ENCODE measurements around the gene RHEB. TPM values are rescaled to one million over a fixed set of nuclear protein-coding genes. Genes with fewer than 3 reads are reported as not detected.

Gene RHEB
- total RNA-seq, 1 donor from 2014 or later, result 88.2 TPM

DNA sequence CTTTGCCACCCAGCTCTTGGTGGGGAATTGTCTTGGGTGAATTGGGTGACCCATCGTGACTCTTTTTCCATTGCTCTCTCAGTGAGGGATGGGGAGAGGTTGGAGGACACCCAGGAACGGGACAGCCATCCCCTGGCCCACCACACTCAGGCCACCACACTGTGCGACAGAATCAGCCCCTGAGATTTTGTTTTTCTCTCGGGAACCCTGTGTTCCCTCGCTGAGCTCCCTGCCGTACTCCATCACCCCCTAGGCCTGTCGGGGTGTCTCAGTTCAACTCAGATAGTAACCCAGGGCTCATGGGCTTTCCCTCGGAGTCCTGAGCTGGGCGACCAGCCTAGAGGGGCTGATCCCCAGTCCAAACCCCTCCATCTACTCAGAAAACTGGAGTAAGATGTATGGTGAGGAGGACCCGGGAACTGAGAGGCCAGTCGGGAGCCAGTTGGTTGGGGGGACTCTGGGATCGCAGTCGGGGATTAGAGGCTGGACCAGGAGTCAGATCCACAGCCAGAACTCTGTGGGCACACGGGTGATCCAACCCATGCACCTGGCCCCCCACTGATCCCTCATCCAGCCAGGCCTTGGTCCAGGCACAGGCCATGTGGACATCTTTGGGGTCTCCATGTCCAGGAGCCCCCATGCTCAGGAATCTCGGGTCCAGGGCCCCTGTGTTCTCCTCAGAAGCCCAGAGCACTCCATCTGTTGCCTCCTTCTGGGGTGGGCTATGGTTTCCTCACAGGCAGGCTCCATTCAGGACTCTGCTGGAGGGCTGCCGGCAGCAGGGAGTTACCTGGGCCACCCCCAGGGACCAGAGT is 89.1 kb downstream of the RHEB start:
- Mint-ChIP-seq H3K4me1 (ENCODE audit: low read depth, unreplicated experiment) (peaks cover 3% of the 10 kb centered on the region), H3K27ac (ENCODE audit: unreplicated experiment) (no peak overlapping the region), H3K9me3 (ENCODE audit: unreplicated experiment) (peaks cover 5% of the 10 kb centered on the region), H3K36me3 (ENCODE audit: unreplicated experiment) (no peaks in the 10 kb centered on the region), H3K27me3 (ENCODE audit: unreplicated experiment) (peaks cover 1% of the 10 kb centered on the region), H3K4me3 (ENCODE audit: unreplicated experiment) (no peak overlapping the region)
- no peak for TF ChIP-seq CTCF (IDR thresholded peaks at IDR 0.05; ENCODE audit: partially characterized antibody, unreplicated experiment)
- DNase-seq, result no peak

DNA sequence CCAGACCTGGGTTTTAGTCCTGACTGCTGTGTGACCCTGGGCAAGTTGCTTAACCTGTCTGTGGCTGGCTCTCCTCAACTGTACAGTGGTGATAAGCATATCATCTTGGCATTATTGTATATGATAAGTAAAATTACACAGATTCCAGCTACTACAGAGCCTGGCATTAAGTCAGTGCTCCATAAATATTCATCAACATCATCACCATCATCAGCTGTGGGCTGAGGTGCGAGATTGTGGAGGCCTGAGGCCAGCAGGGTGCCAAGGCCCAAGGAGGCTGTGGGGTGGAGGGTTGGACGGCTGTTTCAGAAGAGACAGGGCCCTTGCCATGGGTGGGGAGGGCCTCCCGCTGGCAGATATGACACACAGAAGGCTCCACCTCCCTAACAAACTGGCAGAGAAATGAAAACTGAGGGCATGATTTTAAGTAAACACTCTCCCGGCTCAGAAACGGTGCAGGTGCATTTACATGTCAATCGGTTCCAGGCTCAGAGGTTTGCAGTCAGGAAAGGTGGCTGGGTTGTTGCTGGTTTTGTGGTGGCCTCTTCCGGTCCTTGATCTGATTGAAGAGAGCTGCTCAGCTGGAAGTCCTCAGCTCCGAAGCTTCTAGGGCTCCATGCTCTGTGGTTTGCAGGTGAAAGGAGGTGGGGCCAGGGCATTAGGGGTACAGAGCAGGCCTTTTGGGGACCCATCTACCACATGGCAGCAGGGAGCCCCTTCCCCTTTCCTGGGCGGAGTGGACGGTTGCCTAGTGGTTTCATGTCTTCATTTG is 89.9 kb downstream of the RHEB start:
- DNase-seq, result no peak
- Mint-ChIP-seq H3K36me3 (ENCODE audit: unreplicated experiment) (no peaks in the 10 kb centered on the region), H3K9me3 (ENCODE audit: unreplicated experiment) (peaks cover 5% of the 10 kb centered on the region), H3K27me3 (ENCODE audit: unreplicated experiment) (peaks cover 1% of the 10 kb centered on the region), H3K27ac (ENCODE audit: unreplicated experiment) (no peak overlapping the region), H3K4me3 (ENCODE audit: unreplicated experiment) (no peak overlapping the region), H3K4me1 (ENCODE audit: low read depth, unreplicated experiment) (peaks cover 3% of the 10 kb centered on the region)
- TF ChIP-seq CTCF (IDR thresholded peaks at IDR 0.05; ENCODE audit: partially characterized antibody, unreplicated experiment), result no peak

GRCh38 chr7:151429237-151429559 is 90.5 kb downstream of the RHEB start:
- DNase-seq, result no peak
- H3K27me3 Mint-ChIP-seq (ENCODE audit: unreplicated experiment), result peaks cover 1% of the 10 kb centered on the region
- peaks cover 3% of the 10 kb centered on the region for H3K4me1 Mint-ChIP-seq (ENCODE audit: low read depth, unreplicated experiment)
- H3K36me3 Mint-ChIP-seq (ENCODE audit: unreplicated experiment), result no peaks in the 10 kb centered on the region
- H3K27ac Mint-ChIP-seq (ENCODE audit: unreplicated experiment), result no peak overlapping the region
- H3K4me3 Mint-ChIP-seq (ENCODE audit: unreplicated experiment), result no peak overlapping the region
- H3K9me3 Mint-ChIP-seq (ENCODE audit: unreplicated experiment), result peaks cover 5% of the 10 kb centered on the region
- no peak for TF ChIP-seq CTCF (IDR thresholded peaks at IDR 0.05; ENCODE audit: partially characterized antibody, unreplicated experiment)

DNA sequence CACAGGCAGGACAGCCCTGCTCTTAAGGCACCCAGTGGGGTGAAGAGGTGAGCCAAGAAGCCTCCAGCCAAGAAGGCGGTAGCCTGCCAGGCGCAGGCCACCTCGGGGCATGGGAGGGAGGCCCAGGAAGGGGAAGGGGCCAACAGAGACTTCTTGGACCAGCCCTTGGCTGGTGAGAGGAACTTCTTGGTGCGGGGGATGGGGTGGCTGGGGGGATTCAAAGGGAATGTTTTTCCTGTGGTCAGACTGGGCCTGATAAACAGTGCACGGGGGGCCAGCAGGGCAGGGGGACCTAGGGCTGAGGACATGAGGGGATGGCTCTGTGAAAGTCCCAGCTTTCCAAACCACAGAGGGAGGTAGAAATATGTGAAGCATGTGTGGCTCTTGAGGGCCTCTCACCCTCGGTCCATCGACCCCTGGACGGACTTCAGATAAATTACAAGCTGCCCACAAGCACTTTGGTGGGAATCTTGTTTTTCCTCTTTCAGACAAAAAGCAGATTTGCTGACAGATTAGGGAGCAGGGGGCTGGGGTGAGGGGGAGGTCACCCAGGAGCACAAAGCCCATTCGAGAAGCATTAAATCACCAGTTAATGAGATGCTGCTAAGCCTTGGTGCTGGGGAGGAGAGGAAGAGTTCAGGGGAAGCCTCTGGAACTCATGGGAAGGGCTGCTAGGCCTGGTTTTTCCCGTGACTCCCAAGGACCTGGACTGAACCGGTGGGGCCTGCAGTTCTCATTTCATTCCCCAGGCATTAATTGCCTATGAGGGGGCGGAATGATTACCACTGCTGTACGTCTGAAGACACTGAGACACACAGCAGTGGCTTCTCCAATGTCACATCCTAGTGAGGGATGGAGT is 91.1 kb downstream of the RHEB start:
- Mint-ChIP-seq H3K36me3 (ENCODE audit: unreplicated experiment) (no peaks in the 10 kb centered on the region), H3K4me3 (ENCODE audit: unreplicated experiment) (no peak overlapping the region), H3K4me1 (ENCODE audit: low read depth, unreplicated experiment) (peaks cover 3% of the 10 kb centered on the region), H3K27me3 (ENCODE audit: unreplicated experiment) (peaks cover 1% of the 10 kb centered on the region), H3K9me3 (ENCODE audit: unreplicated experiment) (peaks cover 5% of the 10 kb centered on the region), H3K27ac (ENCODE audit: unreplicated experiment) (no peak overlapping the region)
- DNase-seq, result no peak
- TF ChIP-seq CTCF (IDR thresholded peaks at IDR 0.05; ENCODE audit: partially characterized antibody, unreplicated experiment), result no peak

Measured in glutamatergic neuron (in vitro differentiated cells).